ENCODE data around the gene GINS2.

The GINS2 gene

DNA sequence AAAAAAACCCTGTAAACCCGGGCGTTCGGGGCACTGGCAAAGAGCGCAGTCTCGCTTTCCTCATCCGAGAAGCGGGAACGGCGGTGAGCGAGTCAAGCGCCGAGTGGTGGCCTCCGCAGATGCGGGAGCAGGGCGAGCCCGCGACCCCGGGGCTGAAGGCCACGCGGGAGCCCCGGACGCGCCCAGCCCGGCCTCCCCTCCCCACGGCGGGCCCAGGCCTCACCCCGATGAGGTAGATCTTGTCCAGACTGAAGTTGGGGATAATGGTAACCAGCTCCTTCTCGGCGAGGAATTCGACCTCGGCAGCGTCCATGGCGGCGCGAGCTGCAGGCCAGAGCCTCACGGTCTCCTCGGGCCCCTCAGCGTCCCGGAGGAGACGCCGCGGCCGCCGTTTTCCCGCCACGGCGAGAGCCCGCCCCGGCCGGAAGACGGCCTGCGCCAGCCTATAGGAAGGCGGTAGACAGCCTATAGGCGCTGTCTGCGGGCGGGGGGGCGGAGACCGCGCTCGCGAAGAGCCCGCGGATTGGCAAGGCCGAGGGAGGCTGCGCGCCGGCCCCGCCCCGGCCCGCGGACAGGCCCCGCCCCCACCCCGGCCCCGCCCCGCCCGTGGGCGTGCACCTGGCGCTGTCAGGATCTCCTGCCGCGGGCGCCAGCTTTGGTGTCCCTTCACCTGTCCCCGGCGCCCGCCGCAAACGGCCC, at the start of gene GINS2:
GINS2 (minus strand) TSS at position 369 of the 699 bp plus-strand sequence; CDS start at position 313, 56 bp downstream.
- peak; percentile 62 for DNase-seq

GRCh38 chr16:85736921-85737320, 48.2 kb upstream of the GINS2 start:
- DNase-seq = no peak

DNA sequence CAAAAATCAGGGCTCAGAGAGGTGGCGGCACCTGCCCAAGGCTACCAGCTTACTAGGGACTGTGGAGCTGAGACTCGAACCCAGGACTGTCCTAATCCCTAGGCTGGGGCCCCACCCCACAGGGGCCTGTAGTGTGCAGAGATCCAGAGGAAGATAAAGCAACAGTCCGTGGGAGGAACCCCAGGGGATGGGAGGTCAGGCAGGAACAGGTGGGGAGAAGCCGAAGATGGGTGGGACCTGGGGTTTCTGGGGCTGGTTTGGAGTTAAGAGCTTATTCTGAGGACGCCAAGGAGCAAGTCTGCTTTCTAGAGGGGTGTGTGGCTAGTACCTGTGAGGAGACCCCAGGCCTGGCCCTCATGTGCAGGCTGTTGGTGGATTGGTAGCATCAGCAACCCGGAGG, 47.2 kb upstream of the GINS2 start:
- DNase-seq = no peak

DNA sequence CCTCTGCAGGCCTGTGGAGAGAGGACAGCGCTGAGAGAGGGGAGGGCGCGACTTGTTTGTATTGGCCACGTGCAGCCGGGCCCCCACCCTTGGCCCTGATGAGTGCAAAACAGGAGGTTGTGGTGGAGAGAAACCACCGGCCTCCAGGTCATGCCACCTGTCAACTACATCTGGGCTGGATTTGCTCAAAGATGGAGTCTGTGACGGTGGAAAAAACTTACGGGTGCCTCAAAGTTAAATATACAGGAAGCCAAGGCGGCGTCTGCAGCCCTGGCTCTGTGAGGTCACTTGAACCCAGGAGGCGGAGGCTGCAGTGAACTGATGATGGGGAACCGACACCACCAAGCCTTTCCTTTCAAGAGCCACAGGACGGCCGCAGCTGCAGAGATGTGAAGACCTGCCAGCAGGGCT, 46.5 kb upstream of the GINS2 start:
- no peak for DNase-seq

- no peak for DNase-seq
Observed at GRCh38 chr16:85734311-85735017, 45.7 kb upstream of the GINS2 start.

DNA sequence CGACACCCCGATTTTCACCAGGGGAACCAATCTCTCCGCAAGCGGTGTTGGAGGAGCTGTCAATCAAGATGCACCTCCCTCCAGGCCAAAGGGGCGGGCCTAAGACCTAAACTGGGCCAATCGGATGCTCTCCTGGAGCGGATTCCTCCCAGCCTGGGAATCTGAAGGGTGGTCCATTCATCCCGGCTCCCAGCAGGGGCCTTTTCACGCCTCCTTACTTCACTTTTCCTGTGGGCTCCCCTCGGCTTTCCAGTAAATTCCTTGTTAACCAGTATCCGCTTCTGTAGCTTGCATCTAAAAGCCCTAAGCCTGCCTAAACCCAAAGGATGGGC, 45.1 kb upstream of the GINS2 start:
- no peak for DNase-seq

GRCh38 chr16:85733155-85733838, 44.5 kb upstream of the GINS2 start:
- DNase-seq = no peak

GRCh38 chr16:85731179-85731578, 42.4 kb upstream of the GINS2 start:
- DNase-seq = no peak

DNA sequence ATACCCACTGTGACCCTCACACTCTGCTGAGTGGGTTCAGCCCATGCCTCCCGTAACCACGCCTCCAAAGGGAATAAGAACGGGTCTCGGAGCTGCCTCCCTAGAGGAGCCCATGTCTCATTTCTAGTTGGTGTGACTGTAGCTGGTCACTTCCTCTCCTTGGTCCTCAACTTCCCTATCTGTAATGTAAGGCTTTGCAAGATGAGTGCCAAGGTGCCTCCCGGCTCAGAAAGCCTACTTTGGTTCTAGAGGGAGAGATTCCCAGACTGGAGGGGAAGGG, 41.4 kb upstream of the GINS2 start:
- DNase-seq = no peak

- DNase-seq = no peak
Observed at GRCh38 chr16:85729452-85730185, 40.9 kb upstream of the GINS2 start.

GRCh38 chr16:85728879-85729278, 40.1 kb upstream of the GINS2 start:
- no peak for DNase-seq

DNA sequence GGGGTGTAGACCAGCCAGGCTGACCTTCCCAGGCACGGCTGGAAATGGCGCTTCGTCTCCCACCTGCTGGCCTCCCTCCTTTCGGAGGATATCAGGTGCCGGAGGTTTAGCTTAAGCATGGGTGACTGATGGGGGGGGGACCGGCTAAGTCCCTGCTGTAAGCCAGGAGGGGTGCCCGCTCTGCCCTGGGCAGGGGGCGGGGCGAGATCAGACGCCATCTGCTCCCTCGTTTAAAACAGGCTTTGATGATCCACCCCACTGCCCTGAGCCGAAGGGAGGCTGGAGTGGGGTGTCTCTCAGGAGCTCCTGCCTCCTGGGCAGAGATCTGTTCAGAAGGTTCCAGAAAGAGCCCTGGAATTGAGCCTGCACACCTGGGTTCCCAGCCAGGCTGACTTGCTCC, 36.2 kb upstream of the GINS2 start:
- DNase-seq = no peak

GRCh38 chr16:85724126-85724879, 35.5 kb upstream of the GINS2 start:
- no peak for DNase-seq

DNA sequence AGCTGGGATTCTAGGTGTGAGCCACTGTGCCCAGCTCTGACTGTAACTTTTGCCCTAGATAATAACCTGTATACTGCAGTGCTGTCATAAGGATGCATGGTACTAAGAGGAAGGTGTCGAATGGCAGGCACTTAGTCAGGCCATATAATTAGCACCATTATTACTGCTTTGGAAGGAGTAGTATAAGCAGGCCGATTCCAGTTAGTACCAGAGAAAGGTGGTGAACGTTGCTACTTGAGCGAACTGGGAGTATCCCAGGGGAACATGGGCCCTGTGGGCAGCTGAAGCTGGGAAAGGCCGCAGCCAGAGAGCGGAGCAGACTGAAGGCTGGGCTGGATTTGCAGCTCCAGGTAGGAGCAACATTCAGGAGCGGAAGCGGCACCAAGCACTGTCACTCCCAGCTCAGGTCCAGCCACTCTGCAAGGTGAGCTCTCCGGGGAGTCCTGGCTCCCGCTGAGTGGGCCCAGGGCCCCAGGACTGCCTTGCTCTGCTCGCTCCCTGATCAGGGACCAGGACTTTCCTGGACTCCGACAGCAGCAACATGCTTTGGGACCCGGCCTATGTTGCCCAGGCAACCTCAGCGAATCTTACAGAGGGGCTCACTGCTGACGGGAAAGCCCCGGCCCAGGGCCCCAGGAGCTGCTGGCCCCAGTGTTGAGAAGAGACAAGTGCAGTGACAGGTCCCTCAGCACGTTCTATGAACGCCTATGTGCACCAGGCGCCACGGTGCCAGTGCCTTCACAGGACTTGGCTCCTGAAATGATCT, 33.6 kb upstream of the GINS2 start:
- no peak for DNase-seq

DNA sequence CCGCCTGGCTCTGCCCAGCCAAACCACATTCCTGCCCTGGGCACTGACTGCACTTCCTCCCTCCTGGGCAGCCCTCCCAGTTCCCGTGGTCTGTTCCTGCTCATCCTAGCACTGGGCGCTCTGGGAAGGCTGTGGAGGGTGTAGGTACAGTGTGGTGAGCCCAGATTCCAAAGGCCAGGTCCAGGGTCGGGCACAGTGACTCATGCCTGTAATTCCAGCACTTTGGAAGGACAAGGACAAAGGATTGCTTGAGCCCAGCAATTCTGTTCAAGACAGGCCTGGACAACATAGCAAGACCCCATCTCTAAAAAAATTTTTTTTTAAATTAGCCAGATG, 31.5 kb upstream of the GINS2 start:
- DNase-seq = no peak

DNA sequence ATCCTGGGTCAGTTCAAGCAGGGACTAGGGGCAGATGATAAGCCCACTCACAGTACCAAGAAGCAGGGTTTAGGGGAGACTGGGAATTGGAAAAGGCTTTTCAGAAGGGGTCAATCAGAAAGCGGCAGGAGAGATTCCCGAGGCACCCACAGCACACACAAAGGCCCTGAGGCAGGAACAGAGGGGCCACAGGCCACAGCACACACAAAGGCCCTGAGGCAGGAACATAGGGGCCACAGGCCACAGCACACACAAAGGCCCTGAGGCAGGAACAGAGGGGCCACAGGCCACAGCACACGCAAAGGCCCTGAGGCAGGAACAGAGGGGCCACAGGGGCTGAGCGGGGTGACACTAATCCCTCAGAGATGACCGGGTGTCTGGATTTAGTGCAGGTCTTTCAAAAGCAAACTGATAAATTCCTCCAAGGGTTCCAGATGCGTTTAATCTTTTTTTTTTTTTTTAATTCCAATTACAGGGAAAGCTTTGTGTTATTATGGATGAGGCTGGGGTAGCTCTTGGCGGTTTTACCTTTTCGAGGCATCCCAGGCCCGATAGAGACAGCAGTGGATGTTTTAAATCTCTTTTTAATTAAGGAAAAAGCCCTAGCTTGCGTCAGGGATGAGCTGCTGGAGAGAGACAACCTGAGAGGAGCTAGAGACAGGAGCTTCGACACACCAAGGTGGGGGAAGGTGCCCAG, 31.0 kb upstream of the GINS2 start:
- no peak for DNase-seq

GRCh38 chr16:85718682-85719081, 29.9 kb upstream of the GINS2 start:
- no peak for DNase-seq

DNA sequence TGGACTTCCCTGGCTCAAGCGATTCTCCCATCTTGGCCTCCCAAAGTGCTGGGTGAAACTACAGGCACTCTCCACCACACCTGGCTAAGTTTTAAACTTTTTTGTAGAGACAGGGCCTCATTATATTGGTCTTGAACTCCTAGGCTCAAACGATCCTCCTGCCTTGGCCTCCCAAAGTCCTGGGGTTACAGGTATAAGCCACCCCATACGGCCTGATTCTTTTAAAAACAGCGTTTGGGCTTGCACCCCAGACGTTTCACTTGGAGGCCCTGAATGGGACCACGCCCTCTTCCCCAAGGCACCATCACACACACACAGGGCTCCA, 29.4 kb upstream of the GINS2 start:
- DNase-seq = no peak

DNA sequence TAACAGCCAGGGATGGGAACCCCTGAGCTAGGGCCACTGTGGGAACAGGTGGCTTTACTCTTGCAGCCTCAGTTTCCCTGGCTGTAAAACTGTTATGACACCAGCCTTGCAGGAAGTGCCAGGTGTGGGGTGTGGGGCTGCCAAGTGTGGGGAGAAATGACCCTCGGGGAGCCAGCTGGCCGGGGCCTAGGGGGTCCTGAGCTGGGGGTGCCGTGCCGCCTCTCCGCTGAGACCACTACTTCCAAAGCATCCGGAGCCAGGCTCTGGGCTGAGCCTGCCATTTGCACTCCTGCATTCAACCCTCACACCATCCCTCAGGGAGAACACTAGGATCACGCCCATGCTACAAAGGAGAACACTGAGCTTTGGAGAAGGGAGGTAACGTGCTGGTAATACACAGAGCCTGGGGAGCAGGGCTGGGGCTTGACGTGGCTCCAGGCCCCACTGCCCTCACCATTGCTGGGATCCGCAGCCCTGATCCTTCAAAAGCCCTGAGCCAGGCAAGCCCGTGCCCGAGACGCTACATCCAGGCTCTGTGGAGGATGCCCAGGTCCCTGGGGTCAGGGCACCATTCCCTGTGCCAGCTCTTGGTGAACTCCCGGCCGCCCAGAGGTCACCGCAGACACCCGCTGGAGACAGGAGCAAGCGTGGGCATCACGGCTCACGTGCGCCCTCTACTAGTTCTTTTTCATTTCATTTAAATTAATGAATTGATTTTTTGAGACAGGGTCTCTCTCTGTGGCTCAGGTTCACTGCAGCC, 28.8 kb upstream of the GINS2 start:
- no peak for DNase-seq

DNA sequence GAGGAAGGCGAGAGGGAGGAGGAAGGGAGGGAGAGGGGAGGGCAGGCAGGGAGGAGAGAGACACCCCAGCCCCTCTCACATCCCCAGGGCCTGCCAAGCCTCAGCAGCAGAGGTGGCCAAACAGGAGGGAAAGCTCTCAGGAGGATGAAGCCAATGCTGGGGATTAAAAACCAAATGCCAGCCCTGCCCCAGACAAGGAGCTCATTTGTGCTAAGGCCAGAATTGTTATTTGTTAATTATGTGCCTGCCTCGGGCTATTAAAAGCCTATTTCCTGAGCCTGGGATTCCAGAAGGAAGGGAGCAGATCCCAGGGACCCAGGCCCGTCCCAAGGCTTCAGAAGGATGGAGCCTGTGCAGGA, 27.9 kb upstream of the GINS2 start:
- no peak for DNase-seq

GRCh38 chr16:85716022-85716679, 27.4 kb upstream of the GINS2 start:
- DNase-seq = no peak

Measured in GOT3 (cell line).